Psoas muscle (tissue), 8 donors: Measurements from ENCODE around the gene TNS3. TPM values are rescaled to one million over a fixed set of nuclear protein-coding genes. Genes with fewer than 3 reads are reported as not detected.

Experiments
- ATAC-seq, 4 donors: fragments of 200-7000 bp; cut with Tn5 transposase; one replicate each; pipeline ENCODE4 v1.9.1; 2020; ENCODE audit warnings: moderate library complexity in 3 of 4, mild to moderate bottlenecking in 2 of 4
- DNase-seq, 2 donors: peaks; one replicate each; pipeline ENCODE4 v3.0.0-alpha.2; 2020
- H3K27ac ChIP-seq: fragments of 200-600 bp; one replicate; pipeline ENCODE4 v1.8.0; 2022
- H3K27me3 ChIP-seq, 3 donors: fragments of 200-600 bp in 1 of 3; one replicate each; pipeline versions ENCODE4 v1.6.1 to v1.8.0; 2013 to 2022; ENCODE audit warnings: low read length in 2 of 3, mild to moderate bottlenecking in 2 of 3, moderate library complexity in 1 of 3; ENCODE audit not compliant: insufficient read depth in 3 of 3
- H3K36me3 ChIP-seq, 2 donors: fragments of 200-600 bp in 1 of 2; one replicate each; pipeline versions ENCODE4 v1.6.1 to v1.8.0; 2013 to 2022; ENCODE audit warnings: low read depth in 1 of 2, mild to moderate bottlenecking in 1 of 2, moderate library complexity in 1 of 2; ENCODE audit not compliant: insufficient read depth in 1 of 2
- H3K4me1 ChIP-seq: fragments of 200-600 bp; one replicate; pipeline ENCODE4 v1.8.0; 2022
- H3K4me3 ChIP-seq: fragments of 200-600 bp; one replicate; pipeline ENCODE4 v1.8.0; 2022; ENCODE audit warnings: mild to moderate bottlenecking
- H3K9me3 ChIP-seq: fragments of 200-600 bp; one replicate; pipeline ENCODE4 v1.8.0; 2022
- CTCF ChIP-seq: fragments of 200-600 bp; IDR thresholded peaks from one replicate; pipeline ENCODE4 v1.8.0; 2022; ENCODE audit warnings: antibody characterized with exemption
- WGBS, 3 donors: extraction: QIAGEN DNeasy Blood & Tissue Kit; methylation state at CpG; one replicate each; pipeline versions ENCODE4 v1.1.6 to v1.1.7; 2013; 5-methylcytosine and 5-hydroxymethylcytosine counted together
- intact Hi-C, 2 donors: fragments of 100-400 bp; cut with DNase I; formaldehyde crosslinking; loops; one replicate each; pipeline versions ENCODE4 v1.11.0 to v1.14.2; 2022
- polyA plus RNA-seq, 3 donors: library from polyadenylated mRNA; stranded (reverse); fragments of 200-250 nt; gene quantifications; one replicate each; pipeline ENCODE4 v1.2.3, GENCODE V29; 2013
- total RNA-seq, 4 donors: library from RNA; stranded (reverse); fragmentation: NEBNext Ultra II Directional in 2 of 4; extraction: Animal tissue kit (Norgen Biotek cat#: 25700) in 2 of 4; gene quantifications; one replicate each; pipeline versions ENCODE4 v1.2.1 to v1.2.4, GENCODE V29; 2021 to 2023
- donor health status: healthy with polysubstance abuse.
- donor health status: DM: no; HTN: no; CAD: no; lungs with moderate emphysema.
- donor health status: Bipolar disorder and iron deficiency.
- donor health status: healthy.
- donor health status: DM: yes; HTN: yes; CAD: no.
- donor health status: DM: no; HTN: no; CAD: no.
- donor health status: DM: no; HTN: no; CAD: no.
- donor health status: DM: yes; HTN: yes; CAD: no.

The TNS3 gene
- total and polyA plus RNA-seq, 7 donors = 11.5 to 75.3 (median 35.0) TPM

GRCh38 chr7:47347816-47348385 is 234.0 kb downstream of the TNS3 start:
- no peak for ATAC-seq
- H3K27ac ChIP-seq = no peak overlapping the region
- no peaks in the 10 kb centered on the region for H3K9me3 ChIP-seq
- H3K4me1 ChIP-seq = no peaks in the 10 kb centered on the region
- peaks cover 0 to 29% of the 10 kb centered on the region in 2 donors for H3K36me3 ChIP-seq
- no peak overlapping the region for H3K4me3 ChIP-seq
- TF ChIP-seq CTCF = no peak
- H3K27me3 ChIP-seq = no peaks in the 10 kb centered on the region
- no peak for DNase-seq
- WGBS, 3 donors = 91 to 93% (median 93%) methylated on average over 6 of the region's 6 CpGs
- intact Hi-C loops = no loop called here

GRCh38 chr7:47347346-47347745 is 234.6 kb downstream of the TNS3 start:
- Histone ChIP-seq H3K4me3 (no peak overlapping the region), H3K27me3 (no peaks in the 10 kb centered on the region), H3K4me1 (no peaks in the 10 kb centered on the region), H3K9me3 (no peaks in the 10 kb centered on the region), H3K36me3 (peaks cover 0 to 34% of the 10 kb centered on the region in 2 donors), H3K27ac (no peak overlapping the region)
- ATAC-seq (peak in 1 of 4 donors; percentile 7), DNase-seq (no peak)
- TF ChIP-seq CTCF = no peak
- WGBS, 3 donors = 81 to 97% (median 90%) methylated on average over 6 of the region's 6 CpGs
- intact Hi-C loops = no loop called here

GRCh38 chr7:47346377-47346914 is 235.5 kb downstream of the TNS3 start:
- H3K27me3 ChIP-seq = no peaks in the 10 kb centered on the region
- H3K9me3 ChIP-seq = no peaks in the 10 kb centered on the region
- WGBS, 3 donors = 96 to 97% (median 97%) methylated on average over 7 of the region's 7 CpGs
- TF ChIP-seq CTCF = no peak
- intact Hi-C loops = no loop called here
- H3K4me1 ChIP-seq = no peaks in the 10 kb centered on the region
- H3K36me3 ChIP-seq = peaks cover 0 to 42% of the 10 kb centered on the region in 2 donors
- H3K27ac ChIP-seq = no peak overlapping the region
- no peak overlapping the region for H3K4me3 ChIP-seq
- ATAC-seq (no peak), DNase-seq (no peak)

- DNase-seq = no peak
Measured at GRCh38 chr7:47345857-47346298, 236.0 kb downstream of the TNS3 start.

More at GRCh38 chr7:47345857-47346298, 236.0 kb downstream of the TNS3 start:
- no peak for ATAC-seq
- no peak for TF ChIP-seq CTCF
- no peaks in the 10 kb centered on the region for H3K9me3 ChIP-seq
- no peaks in the 10 kb centered on the region for H3K27me3 ChIP-seq
- intact Hi-C loops = no loop called here
- no peak overlapping the region for H3K4me3 ChIP-seq
- H3K4me1 ChIP-seq = no peaks in the 10 kb centered on the region
- peaks cover 0 to 42% of the 10 kb centered on the region in 2 donors for H3K36me3 ChIP-seq
- H3K27ac ChIP-seq = no peak overlapping the region
- WGBS, 3 donors = 96 to 97% (median 96%) methylated on average over 11 of the region's 11 CpGs
